HepG2 (cell line): ENCODE data around the gene NMUR1. TPM values are rescaled to one million over a fixed set of nuclear protein-coding genes. Genes with fewer than 3 reads are reported as not detected.

Experiments used
- ATAC-seq: fragments of 200-7000 bp; cut with Tn5 transposase; 3 replicates; pipeline ENCODE4 v1.9.1; 2020; ENCODE audit warnings: mild to moderate bottlenecking, moderate library complexity
- BruUV-seq: library from RNA; stranded (reverse); fragments of 400-500 nt; replicated peaks from 2 replicates; lab custom pipeline; 2021; lab: Mats Ljungman, UMichigan
- CTCF ChIA-PET: fragments of 300-600 bp; formaldehyde crosslinking; extraction: SDS; loops from one replicate; lab custom pipeline; 2021; ENCODE audit warnings: low total read pairs, inconsistent platforms, low intra/inter-chr PET ratio; lab: Yijun Ruan, JAX
- POLR2A ChIA-PET: fragments of 350-600 bp; sonication (Branson Sonifier 250); formaldehyde crosslinking; loops from one replicate; lab custom pipeline; 2020; ENCODE audit warnings: antibody characterized with exemption, inconsistent platforms; lab: Yijun Ruan, JAX
- DNase-seq: peaks from one replicate; pipeline ENCODE4 v3.0.0-alpha.2; 2015; ENCODE audit warnings: low spot score
- FAIRE-seq: peaks from 3 replicates; lab custom pipeline; 2011; peaks lifted over from hg19 to GRCh38; lab: Jason Lieb, UNC
- H2AFZ ChIP-seq: one replicate; pipeline ENCODE4 v1.6.1; 2011; ENCODE audit warnings: low read length, inconsistent platforms
- H3K27ac ChIP-seq: fragments of 300-600 bp; 3 replicates; pipeline ENCODE4 v1.8.0; 2011; ENCODE audit warnings: mixed run types, mild to moderate bottlenecking, mixed read lengths, low read length, inconsistent platforms; ENCODE audit not compliant: insufficient read depth; ENCODE audit errors: extremely low read length
- H3K27me3 ChIP-seq, 2 experiments: fragments of 200-600 bp in 1 of 2; 2 replicates in 1 of 2; 3 replicates in 1 of 2; pipeline versions ENCODE4 v1.6.0 to v1.8.0; 2011; ENCODE audit warnings: low read length in 2 of 2, mild to moderate bottlenecking in 2 of 2, moderate library complexity in 2 of 2, inconsistent platforms in 1 of 2; ENCODE audit not compliant: insufficient read depth in 2 of 2, control insufficient read depth in 1 of 2
- H3K36me3 ChIP-seq, 2 experiments: fragments of 200-600 bp in 1 of 2; replicated peaks in 1 of 2; 2 replicates in 1 of 2; 3 replicates in 1 of 2; pipeline versions ENCODE4 v1.5.1 to v1.8.0; 2011; ENCODE audit warnings: low read length in 2 of 2, inconsistent platforms in 1 of 2; ENCODE audit not compliant: insufficient read depth in 2 of 2, control insufficient read depth in 1 of 2
- H3K4me1 ChIP-seq: 2 replicates; pipeline ENCODE4 v1.5.1; 2012; ENCODE audit warnings: low read length, inconsistent platforms; ENCODE audit not compliant: insufficient read depth
- H3K4me2 ChIP-seq: 2 replicates; pipeline ENCODE4 v1.6.0; 2011; ENCODE audit warnings: low read depth, low read length, inconsistent platforms
- H3K4me3 ChIP-seq, 3 experiments: fragments of 200-600 bp in 1 of 3; sonication (generic), shearing (Covaris generic) in 1 of 3; replicated peaks in 1 of 3; 2 replicates each; pipeline ENCODE4 v1.5.1; 2011 to 2016; ENCODE audit warnings: low read length in 3 of 3, inconsistent platforms in 2 of 3, low read depth in 2 of 3, mild to moderate bottlenecking in 2 of 3, control low read depth in 1 of 3, mixed read lengths in 1 of 3; ENCODE audit not compliant: insufficient read depth in 1 of 3
- H3K79me2 ChIP-seq: one replicate; pipeline ENCODE4 v1.6.1; 2011; ENCODE audit warnings: low read length, inconsistent platforms; ENCODE audit not compliant: insufficient read depth
- H3K9ac ChIP-seq: 2 replicates; pipeline ENCODE4 v1.6.0; 2011; ENCODE audit warnings: mild to moderate bottlenecking, low read depth, low read length, inconsistent platforms; ENCODE audit not compliant: insufficient read depth
- H3K9me3 ChIP-seq: 2 replicates; pipeline ENCODE4 v1.5.1; 2012; ENCODE audit warnings: mild to moderate bottlenecking, low read length
- H4K20me1 ChIP-seq: 2 replicates; pipeline ENCODE4 v1.6.0; 2011; ENCODE audit warnings: inconsistent platforms, mild to moderate bottlenecking, low read length, moderate library complexity; ENCODE audit not compliant: insufficient read depth
- CTCF ChIP-seq: sonication (generic); formaldehyde crosslinking; IDR thresholded peaks from 2 replicates; pipeline ENCODE4 v1.5.0; 2020; ENCODE audit warnings: mild to moderate bottlenecking, missing genetic modification reagents, moderate library complexity
- ELF3 ChIP-seq: IDR thresholded peaks from 2 replicates; pipeline ENCODE4 v1.6.1; 2016; ENCODE audit warnings: missing genetic modification reagents, missing compliant biosample characterization
- HDAC2 ChIP-seq: sonication (generic); formaldehyde crosslinking; IDR thresholded peaks from 2 replicates; pipeline ENCODE4 v1.4.0; 2020; ENCODE audit warnings: missing genetic modification reagents
- MBD4 ChIP-seq: IDR thresholded peaks from 2 replicates; pipeline ENCODE4 v1.6.1; 2012; ENCODE audit warnings: low read length, inconsistent platforms, borderline replicate concordance
- NFE2L1 ChIP-seq: sonication (generic); formaldehyde crosslinking; IDR thresholded peaks from 2 replicates; pipeline ENCODE4 v1.4.0; 2020; ENCODE audit warnings: missing genetic modification reagents, mild to moderate bottlenecking, borderline replicate concordance
- PHF20 ChIP-seq: sonication (generic); formaldehyde crosslinking; IDR thresholded peaks from 2 replicates; pipeline ENCODE4 v1.5.0; 2020; ENCODE audit warnings: mild to moderate bottlenecking, missing genetic modification reagents
- REL ChIP-seq: sonication (generic); formaldehyde crosslinking; conservative IDR thresholded peaks from 2 replicates; pipeline ENCODE4 v1.8.0; 2022; ENCODE audit warnings: mild to moderate bottlenecking, missing genetic modification reagents, moderate library complexity
- SIN3A ChIP-seq: IDR thresholded peaks from 2 replicates; pipeline ENCODE4 v1.6.1; 2011; ENCODE audit warnings: low read depth, mild to moderate bottlenecking, control low read depth, low read length, borderline replicate concordance
- ZSCAN30 ChIP-seq: sonication (generic); formaldehyde crosslinking; IDR thresholded peaks from 2 replicates; pipeline ENCODE4 v1.5.0; 2020; ENCODE audit warnings: mild to moderate bottlenecking, missing genetic modification reagents
- WGBS: methylation state at CpG from one replicate; pipeline ENCODE4 v1.1.6; 2017; ENCODE audit warnings: low lambda C conversion rate; 5-methylcytosine and 5-hydroxymethylcytosine counted together
- in situ Hi-C: cut with HindIII; loops from 2 replicates; pipeline ENCODE4 v1.10.0; 2017; ENCODE audit warnings: low pct_unique_long_range_greater_than_20kb; ENCODE audit not compliant: extremely low pct_ligation_motif_present
- intact Hi-C: fragments of 100-400 bp; cut with micrococcal nuclease; formaldehyde crosslinking; loops from one replicate; pipeline ENCODE4 v1.10.0; 2022; ENCODE audit not compliant: unreplicated experiment
- polyA plus RNA-seq, 8 experiments: library from polyadenylated mRNA; depleted of rRNA in 3 of 8; stranded (reverse) in 7 of 8; unstranded in 1 of 8; fragments of >200 nt; fragmentation: Illumina TruSeq in 4 of 8; extraction: Trizol in 4 of 8; gene quantifications; 2 replicates each; pipeline versions ENCODE4 v1.2.1 to v1.2.3, GENCODE V29; 2011 to 2016; ENCODE audit warnings: low read depth in 4 of 8, missing spikeins in 1 of 8, mixed read lengths in 1 of 8; ENCODE audit not compliant: insufficient read depth in 1 of 8
- total RNA-seq, 5 experiments: library from RNA; depleted of rRNA; stranded (reverse); fragments of >200 nt; fragmentation: Illumina TruSeq; extraction: Trizol; gene quantifications; 2 replicates each; pipeline ENCODE4 v1.2.3, GENCODE V29; 2016; ENCODE audit warnings: low read depth in 1 of 5
- TF ChIP-seq, protein P1 (sequence below): sonication (generic); formaldehyde crosslinking; IDR thresholded peaks from 2 replicates; pipeline ENCODE4 v1.4.0; 2020; ENCODE audit warnings: missing genetic modification reagents, mild to moderate bottlenecking, borderline replicate concordance

NMUR1 gene
- total and polyA plus RNA-seq, 2 of the 13 experiments (the other 11 are each of a cell fraction or from before 2014, with no cell fraction given), result not detected

DNA sequence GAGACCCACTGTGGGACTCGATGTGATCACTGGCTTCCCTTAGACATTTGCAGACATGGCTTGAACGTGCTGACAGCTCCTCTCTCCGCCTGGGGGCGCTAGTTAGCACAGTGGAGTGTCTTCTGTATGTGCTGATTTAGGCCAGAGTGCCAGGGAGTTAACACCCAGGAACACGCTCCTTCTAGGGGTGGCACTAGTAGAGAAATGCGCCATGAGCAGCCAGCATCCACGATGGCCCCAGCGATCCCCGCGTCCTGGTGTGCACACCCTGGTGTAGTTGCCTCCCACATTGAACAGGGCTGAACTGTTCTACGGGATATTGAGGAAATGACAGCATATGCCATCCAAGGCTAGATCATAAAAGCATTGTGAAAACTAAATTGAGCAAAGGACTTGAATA, 11.4 kb upstream of the NMUR1 start:
- in situ Hi-C loops, result no loop called here
- BruUV-seq, result no TSS peak

GRCh38 chr2:231539991-231540390, 9.7 kb upstream of the NMUR1 start:
- in situ Hi-C loops (no loop called here), intact Hi-C loops (no loop called here)
- ChIA-PET CTCF (no interaction called here), POLR2A (no interaction called here)
- BruUV-seq, result no TSS peak
- no peak for DNase-seq
- Histone ChIP-seq H3K36me3 (no peaks in the 10 kb centered on the region), H3K4me1 (no peaks in the 10 kb centered on the region), H3K27ac (no peak overlapping the region), H3K9ac (no peak overlapping the region), H3K4me2 (no peak overlapping the region), H3K27me3 (peaks cover 0 to 7% of the 10 kb centered on the region in 2 experiments; a peak in 3 of 5 replicates), H3K9me3 (no peaks in the 10 kb centered on the region), H3K4me3 (no peak overlapping the region), H3K79me2 (no peaks in the 10 kb centered on the region), H4K20me1 (no peaks in the 10 kb centered on the region), H2AFZ (no peak overlapping the region)
- no peak for FAIRE-seq
- no peak for ATAC-seq
- WGBS, result 48% methylated on average over 4 of the region's 4 CpGs
- TF ChIP-seq PHF20 (CRISPR knock-in tag) (no peak), SIN3A (no peak), ELF3 (no peak), ZSCAN30 (no peak), MBD4 (no peak), HDAC2 (CRISPR knock-in tag) (no peak), REL (CRISPR knock-in tag) (no peak)
- TF ChIP-seq, protein P1, sequence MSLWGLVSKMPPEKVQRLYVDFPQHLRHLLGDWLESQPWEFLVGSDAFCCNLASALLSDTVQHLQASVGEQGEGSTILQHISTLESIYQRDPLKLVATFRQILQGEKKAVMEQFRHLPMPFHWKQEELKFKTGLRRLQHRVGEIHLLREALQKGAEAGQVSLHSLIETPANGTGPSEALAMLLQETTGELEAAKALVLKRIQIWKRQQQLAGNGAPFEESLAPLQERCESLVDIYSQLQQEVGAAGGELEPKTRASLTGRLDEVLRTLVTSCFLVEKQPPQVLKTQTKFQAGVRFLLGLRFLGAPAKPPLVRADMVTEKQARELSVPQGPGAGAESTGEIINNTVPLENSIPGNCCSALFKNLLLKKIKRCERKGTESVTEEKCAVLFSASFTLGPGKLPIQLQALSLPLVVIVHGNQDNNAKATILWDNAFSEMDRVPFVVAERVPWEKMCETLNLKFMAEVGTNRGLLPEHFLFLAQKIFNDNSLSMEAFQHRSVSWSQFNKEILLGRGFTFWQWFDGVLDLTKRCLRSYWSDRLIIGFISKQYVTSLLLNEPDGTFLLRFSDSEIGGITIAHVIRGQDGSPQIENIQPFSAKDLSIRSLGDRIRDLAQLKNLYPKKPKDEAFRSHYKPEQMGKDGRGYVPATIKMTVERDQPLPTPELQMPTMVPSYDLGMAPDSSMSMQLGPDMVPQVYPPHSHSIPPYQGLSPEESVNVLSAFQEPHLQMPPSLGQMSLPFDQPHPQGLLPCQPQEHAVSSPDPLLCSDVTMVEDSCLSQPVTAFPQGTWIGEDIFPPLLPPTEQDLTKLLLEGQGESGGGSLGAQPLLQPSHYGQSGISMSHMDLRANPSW (CRISPR knock-in tag), result no peak

More for the DNA sequence above, 11.4 kb upstream of the NMUR1 start:
- Histone ChIP-seq H3K9ac (no peak overlapping the region), H3K4me2 (no peak overlapping the region), H3K4me3 (no peak overlapping the region), H2AFZ (no peak overlapping the region), H3K79me2 (no peaks in the 10 kb centered on the region), H3K36me3 (no peaks in the 10 kb centered on the region), H4K20me1 (no peaks in the 10 kb centered on the region), H3K27me3 (peaks cover 0 to 4% of the 10 kb centered on the region in 2 experiments; a peak in 1 of 5 replicates), H3K27ac (no peak overlapping the region), H3K9me3 (no peaks in the 10 kb centered on the region), H3K4me1 (no peaks in the 10 kb centered on the region)
- no peak for TF ChIP-seq NFE2L1 (CRISPR knock-in tag)
- peak; percentile 50 for TF ChIP-seq CTCF (CRISPR knock-in tag)
- ChIA-PET CTCF (no interaction called here), POLR2A (no interaction called here)
- intact Hi-C loops, result no loop called here
- DNase-seq (no peak), ATAC-seq (peak; percentile 48; the same call in 2 of the 3 replicates), FAIRE-seq (no peak)
- WGBS, result 59% methylated on average over 11 of the region's 11 CpGs
